Ovary (tissue), 9 donors: ENCODE measurements around the gene NAV2. TPM values are rescaled to one million over a fixed set of nuclear protein-coding genes. Genes with fewer than 3 reads are reported as not detected.

ENCODE experiments used
- DNase-seq, 5 donors: peaks; one replicate each; pipeline ENCODE4 v3.0.0-alpha.2; 2019 to 2020
- H3K27ac ChIP-seq, 2 donors: fragments of 200-600 bp; one replicate each; pipeline versions ENCODE4 v1.5.1 to v1.8.0; 2019 to 2022
- H3K27me3 ChIP-seq: fragments of 200-600 bp; one replicate; pipeline ENCODE4 v1.8.0; 2022
- H3K36me3 ChIP-seq: fragments of 200-600 bp; sonication (generic); one replicate; pipeline ENCODE4 v1.5.1; 2019
- H3K4me1 ChIP-seq: one replicate; pipeline ENCODE4 v1.8.1; 2013; ENCODE audit warnings: mild to moderate bottlenecking, moderate library complexity; ENCODE audit not compliant: insufficient read depth
- H3K4me3 ChIP-seq: fragments of 200-600 bp; sonication (generic); one replicate; pipeline ENCODE4 v1.5.1; 2017
- H3K9me3 ChIP-seq, 2 donors: fragments of 200-600 bp in 1 of 2; sonication (generic) in 1 of 2; one replicate each; pipeline versions ENCODE4 v1.5.1 to v1.8.1; 2013 to 2019; ENCODE audit warnings: mild to moderate bottlenecking in 1 of 2, moderate library complexity in 1 of 2
- CTCF ChIP-seq, 3 donors: fragments of 450-650 bp in 2 of 3; fragments of 200-600 bp in 1 of 3; IDR thresholded peaks; one replicate each; pipeline versions ENCODE4 v1.5.1 to v1.8.0; 2016 to 2022; ENCODE audit warnings: antibody characterized with exemption in 3 of 3, mild to moderate bottlenecking in 1 of 3
- EP300 ChIP-seq: sonication (generic); formaldehyde crosslinking; IDR thresholded peaks from one replicate; pipeline ENCODE4 v1.6.1; 2017; ENCODE audit warnings: antibody characterized with exemption
- POLR2A ChIP-seq: fragments of 450-650 bp; IDR thresholded peaks from one replicate; pipeline ENCODE4 v1.6.1; 2017; ENCODE audit warnings: antibody characterized with exemption, mild to moderate bottlenecking, moderate library complexity
- WGBS, 3 donors: extraction: QIAGEN DNeasy Blood & Tissue Kit in 1 of 3; methylation state at CpG; one replicate each; pipeline versions ENCODE4 v1.1.5 to v1.1.7; 2013 to 2017; 5-methylcytosine and 5-hydroxymethylcytosine counted together
- intact Hi-C, 4 donors: fragments of 100-400 bp; cut with DNase I; formaldehyde crosslinking; loops; one replicate each; pipeline versions ENCODE4 v1.11.0 to v1.15.1; 2022 to 2023
- polyA plus RNA-seq, 2 donors: library from polyadenylated mRNA; stranded (reverse); fragments of 200-250 nt in 1 of 2; fragments of 350-450 nt in 1 of 2; fragmentation: Illumina TruSeq in 1 of 2; extraction: RNeasy Lipid Tissue Mini Kit (QIAGEN cat#74804) in 1 of 2; gene quantifications; one replicate each; pipeline ENCODE4 v1.2.3, GENCODE V29; 2013 to 2014
- total RNA-seq, 7 donors: library from RNA; depleted of rRNA in 2 of 7; stranded (reverse); fragments of >200 nt in 2 of 7; fragmentation: NEBNext Ultra II Directional in 3 of 7; extraction: Animal tissue kit (Norgen Biotek cat#: 25700) in 3 of 7; gene quantifications; one replicate each; pipeline versions ENCODE4 v1.1.0 to v1.2.4, GENCODE V29; 2016 to 2023
- donor health status: DM: no; HTN: no; CAD: no; lungs with moderate emphysema.
- donor health status: DM: no; HTN: no; CAD: no.
- donor health status: Bipolar disorder and iron deficiency.
- donor health status: DM: yes; HTN: yes; CAD: no.
- donor health status: DM: no; HTN: no; CAD: no.
- donor health status: DM: yes; HTN: yes; CAD: no.

The NAV2 gene
- total and polyA plus RNA-seq, 9 donors = 2.9 to 14.1 (median 7.8) TPM

GRCh38 chr11:19947537-19948114, 235.0 kb downstream of the NAV2 start:
- H3K27ac ChIP-seq = no peak overlapping the region
- 57 to 60% (median 58%) methylated on average over 5 of the region's 5 CpGs for WGBS, 3 donors
- intact Hi-C loops = loop anchor here in 1 of 4 donors (2.0 kb wide), 1 partner anchor 181 kb away; no protein-coding TSS in a partner anchor
- no peak for DNase-seq
- no peaks in the 10 kb centered on the region for H3K27me3 ChIP-seq
- no peak for TF ChIP-seq EP300
- TF ChIP-seq POLR2A = no peak
- TF ChIP-seq CTCF (IDR thresholded peaks at IDR 0.05) = no peak
- H3K4me3 ChIP-seq = no peak overlapping the region
- no peaks in the 10 kb centered on the region for H3K9me3 ChIP-seq
- H3K4me1 ChIP-seq = no peaks in the 10 kb centered on the region
- H3K36me3 ChIP-seq = no peaks in the 10 kb centered on the region

- no peak for TF ChIP-seq EP300
- no peak for TF ChIP-seq POLR2A
- TF ChIP-seq CTCF (IDR thresholded peaks at IDR 0.05) = no peak
- no peaks in the 10 kb centered on the region for H3K36me3 ChIP-seq
- intact Hi-C loops = loop anchor here (2.0 to 10.0 kb wide), 7 partner anchors 45 to 183 kb away; no protein-coding TSS in a partner anchor
- no peak overlapping the region for H3K27ac ChIP-seq
- WGBS, 3 donors = 76 to 90% (median 84%) methylated on average over 7 of the region's 7 CpGs
- H3K4me3 ChIP-seq = no peak overlapping the region
- H3K27me3 ChIP-seq = no peaks in the 10 kb centered on the region
- no peak for DNase-seq
- H3K9me3 ChIP-seq = no peaks in the 10 kb centered on the region
- H3K4me1 ChIP-seq = peaks cover 4% of the 10 kb centered on the region
These were observed 237.0 kb downstream of the NAV2 start for GRCh38 chr11:19949606-19950005.

- H3K4me1 ChIP-seq = peaks cover 4% of the 10 kb centered on the region
- 11 to 19% (median 19%) methylated on average over 6 of the region's 6 CpGs for WGBS, 3 donors
- no peak for DNase-seq
These were observed 239.0 kb downstream of the NAV2 start for GRCh38 chr11:19951558-19952115.

GRCh38 chr11:19952116-19952605, 239.5 kb downstream of the NAV2 start:
- H3K27me3 ChIP-seq = no peaks in the 10 kb centered on the region
- no peak overlapping the region for H3K4me3 ChIP-seq
- no peaks in the 10 kb centered on the region for H3K36me3 ChIP-seq
- DNase-seq = no peak
- TF ChIP-seq CTCF (IDR thresholded peaks at IDR 0.05) = no peak
- no peak for TF ChIP-seq EP300
- TF ChIP-seq POLR2A = no peak
- WGBS, 3 donors = 68 to 69% (median 68%) methylated on average over 3 of the region's 3 CpGs
- peak overlapping the region in 1 of 2 donors; percentile 36 for H3K27ac ChIP-seq
- peaks cover 4% of the 10 kb centered on the region for H3K4me1 ChIP-seq
- intact Hi-C loops = loop anchor here in 3 of 4 donors (5.0 to 10.0 kb wide), 4 partner anchors 47 to 175 kb away; no protein-coding TSS in a partner anchor
- no peaks in the 10 kb centered on the region for H3K9me3 ChIP-seq

More at GRCh38 chr11:19951558-19952115, 239.0 kb downstream of the NAV2 start:
- Histone ChIP-seq H3K9me3 (no peaks in the 10 kb centered on the region), H3K36me3 (no peaks in the 10 kb centered on the region), H3K27me3 (no peaks in the 10 kb centered on the region), H3K27ac (peak overlapping the region in 1 of 2 donors; percentile 36), H3K4me3 (no peak overlapping the region)
- intact Hi-C loops = loop anchor here (2.0 to 10.0 kb wide), 6 partner anchors 47 to 181 kb away; no protein-coding TSS in a partner anchor
- no peak for TF ChIP-seq POLR2A
- TF ChIP-seq CTCF (IDR thresholded peaks at IDR 0.05) = peak; percentile 18 to 73 (median 73)
- TF ChIP-seq EP300 = no peak
